ENCODE data around the gene SLC38A10. TPM values are rescaled to one million over a fixed set of nuclear protein-coding genes. Genes with fewer than 3 reads are reported as not detected.

Gene SLC38A10
- total RNA-seq, 1 donor from 2014 or later = 35.5 TPM

- TF ChIP-seq CTCF (IDR thresholded peaks at IDR 0.05; ENCODE audit: insufficient read depth, low read length, severe bottlenecking) = no peak
- no peak for FAIRE-seq
- DNase-seq (ENCODE audit: low read depth) = no peak
- H3K27me3 ChIP-seq (ENCODE audit: control insufficient read depth, insufficient read depth, low read length) = no peaks in the 10 kb centered on the region
- H3K36me3 ChIP-seq (ENCODE audit: control insufficient read depth, insufficient read depth, low read length) = peaks cover 29% of the 10 kb centered on the region
- H3K4me3 ChIP-seq (ENCODE audit: low read depth, low read length) = no peak overlapping the region
Observed at GRCh38 chr17:81258292-81258691, 36.8 kb downstream of the SLC38A10 start.

GRCh38 chr17:81257533-81257932 is 37.6 kb downstream of the SLC38A10 start:
- no peak for DNase-seq (ENCODE audit: low read depth)
- TF ChIP-seq CTCF (IDR thresholded peaks at IDR 0.05; ENCODE audit: insufficient read depth, low read length, severe bottlenecking) = no peak
- Histone ChIP-seq H3K4me3 (ENCODE audit: low read depth, low read length) (no peak overlapping the region), H3K36me3 (ENCODE audit: control insufficient read depth, insufficient read depth, low read length) (peaks cover 30% of the 10 kb centered on the region), H3K27me3 (ENCODE audit: control insufficient read depth, insufficient read depth, low read length) (no peaks in the 10 kb centered on the region)
- no peak for FAIRE-seq

DNA sequence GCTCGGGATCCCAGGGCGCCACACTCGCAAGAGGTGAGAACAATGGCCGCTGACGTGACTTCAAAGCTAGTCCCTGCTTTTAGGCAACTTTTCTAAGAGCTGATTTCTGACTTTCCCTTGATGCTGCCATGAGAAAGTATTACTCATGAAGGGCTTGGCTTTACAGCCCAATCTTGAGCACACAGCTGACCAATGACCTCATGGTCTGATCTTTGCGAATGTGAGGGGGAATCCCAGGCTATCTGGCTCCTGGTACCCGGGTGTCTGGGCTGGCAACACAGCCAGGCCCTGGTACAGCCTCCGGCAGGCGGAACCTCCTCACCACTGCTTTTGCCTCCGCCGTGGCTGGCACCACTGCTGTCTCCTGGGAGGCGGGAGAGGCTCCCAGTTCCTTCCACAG is 38.5 kb downstream of the SLC38A10 start:
- no peak for TF ChIP-seq CTCF (IDR thresholded peaks at IDR 0.05; ENCODE audit: insufficient read depth, low read length, severe bottlenecking)
- DNase-seq (ENCODE audit: low read depth) (peak; percentile 30), FAIRE-seq (no peak)
- Histone ChIP-seq H3K27me3 (ENCODE audit: control insufficient read depth, insufficient read depth, low read length) (no peaks in the 10 kb centered on the region), H3K4me3 (ENCODE audit: low read depth, low read length) (no peak overlapping the region), H3K36me3 (ENCODE audit: control insufficient read depth, insufficient read depth, low read length) (peaks cover 30% of the 10 kb centered on the region)

DNA sequence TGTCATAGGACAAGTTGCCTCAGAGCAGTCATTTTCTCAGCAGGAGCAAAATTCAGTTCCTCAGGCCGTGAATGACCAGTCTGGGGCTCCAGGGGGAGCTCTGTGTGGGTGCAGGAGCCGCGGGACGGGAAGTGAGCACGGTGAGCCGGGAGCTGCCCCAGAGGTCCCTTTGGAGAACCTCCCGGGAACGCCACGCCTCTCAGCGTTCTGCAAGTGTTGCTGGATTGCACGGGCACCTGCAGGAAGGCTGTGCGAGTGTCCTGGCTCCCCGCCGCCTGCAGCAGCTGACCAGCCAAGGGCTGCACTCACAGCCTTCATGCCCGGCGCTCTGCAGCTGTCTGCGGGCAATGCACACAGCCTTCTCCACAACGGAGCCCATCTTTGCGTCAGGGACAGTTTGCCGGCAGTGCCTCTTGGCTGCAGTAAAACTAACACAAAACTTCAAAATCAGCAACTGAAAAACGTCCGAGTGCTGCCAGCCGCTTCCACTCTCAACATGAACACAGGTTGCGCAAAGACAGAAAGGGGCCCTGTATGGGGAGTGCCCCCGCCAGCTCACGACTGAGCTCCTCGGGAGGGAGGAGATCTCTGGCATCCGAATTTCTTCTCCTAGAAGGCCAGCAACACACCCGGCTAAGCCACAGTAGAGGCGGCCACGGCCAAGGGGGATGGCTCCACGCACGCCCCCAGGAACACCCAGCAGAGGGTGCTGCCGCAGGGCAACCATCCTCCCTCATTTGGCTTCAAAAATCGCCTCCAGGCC is 40.0 kb downstream of the SLC38A10 start:
- no peaks in the 10 kb centered on the region for H3K27me3 ChIP-seq (ENCODE audit: control insufficient read depth, insufficient read depth, low read length)
- no peak overlapping the region for H3K4me3 ChIP-seq (ENCODE audit: low read depth, low read length)
- DNase-seq (ENCODE audit: low read depth) = peak; percentile 75
- peak; percentile 75 for TF ChIP-seq CTCF (IDR thresholded peaks at IDR 0.05; ENCODE audit: insufficient read depth, low read length, severe bottlenecking)
- FAIRE-seq = no peak
- peaks cover 25% of the 10 kb centered on the region for H3K36me3 ChIP-seq (ENCODE audit: control insufficient read depth, insufficient read depth, low read length)

- peak; percentile 96 for FAIRE-seq
- Histone ChIP-seq H3K36me3 (ENCODE audit: control insufficient read depth, insufficient read depth, low read length) (peaks cover 16% of the 10 kb centered on the region), H3K4me3 (ENCODE audit: low read depth, low read length) (no peak overlapping the region), H3K27me3 (ENCODE audit: control insufficient read depth, insufficient read depth, low read length) (no peaks in the 10 kb centered on the region)
- TF ChIP-seq CTCF (IDR thresholded peaks at IDR 0.05; ENCODE audit: insufficient read depth, low read length, severe bottlenecking) = peak; percentile 78
- DNase-seq (ENCODE audit: low read depth) = peak; percentile 12
Observed at GRCh38 chr17:81253358-81254131, 41.6 kb downstream of the SLC38A10 start.
